Measurements from ENCODE around the gene EXOC4. TPM values are rescaled to one million over a fixed set of nuclear protein-coding genes. Genes with fewer than 3 reads are reported as not detected.

Gene EXOC4
- total and polyA plus RNA-seq, 2 of the 13 experiments (the other 11 are each of a cell fraction or from before 2014, with no cell fraction given), result 22.5 to 39.0 TPM

- TF ChIP-seq GPBP1L1 (CRISPR knock-in tag; IDR thresholded peaks at IDR 0.05), result no peak
- TF ChIP-seq GZF1 (CRISPR knock-in tag; IDR thresholded peaks at IDR 0.05), result no peak
- peak; percentile 31; the same call in 1 of the 2 replicates for TF ChIP-seq RARA (CRISPR knock-in tag; IDR thresholded peaks at IDR 0.05)
- no peak for TF ChIP-seq GABPA (IDR thresholded peaks at IDR 0.05; ENCODE audit: low read depth, low read length)
- TF ChIP-seq GABPA (CRISPR knock-in tag; IDR thresholded peaks at IDR 0.05; ENCODE audit: low read depth), result 0 out of 2 replicates have a peak, but pooled peaks have one; percentile 36
- TF ChIP-seq HNRNPLL (IDR thresholded peaks at IDR 0.05; ENCODE audit: low read depth, low read length, poor library complexity, severe bottlenecking), result no peak
- TF ChIP-seq ZNF331 (CRISPR knock-in tag; IDR thresholded peaks at IDR 0.05), result no peak
- no peak for TF ChIP-seq GTF3A (CRISPR knock-in tag; conservative IDR thresholded peaks at IDR 0.05)
- no peak for TF ChIP-seq MXD3 (CRISPR knock-in tag; IDR thresholded peaks at IDR 0.05)
- TF ChIP-seq ZSCAN9 (CRISPR knock-in tag; IDR thresholded peaks at IDR 0.05; ENCODE audit: borderline replicate concordance), result no peak
- peak; percentile 92; the same call in 1 of the 2 replicates for TF ChIP-seq ZKSCAN8 (CRISPR knock-in tag; IDR thresholded peaks at IDR 0.05; ENCODE audit: borderline replicate concordance)
- TF ChIP-seq NFRKB (IDR thresholded peaks at IDR 0.05), result no peak
- TF ChIP-seq MED1 (CRISPR knock-in tag; IDR thresholded peaks at IDR 0.05), result 0 out of 2 replicates have a peak, but pooled peaks have one; percentile 29
- TF ChIP-seq PAXIP1 (CRISPR knock-in tag; conservative IDR thresholded peaks at IDR 0.05), result peak; percentile 68
- TF ChIP-seq GMEB1 (CRISPR knock-in tag; IDR thresholded peaks at IDR 0.05; ENCODE audit: borderline replicate concordance), result no peak
- no peak for TF ChIP-seq MBNL3 (CRISPR knock-in tag; conservative IDR thresholded peaks at IDR 0.05)
- no peak for TF ChIP-seq IRX3 (CRISPR knock-in tag; IDR thresholded peaks at IDR 0.05; ENCODE audit: borderline replicate concordance, low read depth)
- TF ChIP-seq ZNF513 (CRISPR knock-in tag; conservative IDR thresholded peaks at IDR 0.05), result no peak
These were observed 471.3 kb downstream of the EXOC4 start (continued) for GRCh38 chr7:133724148-133724547.

All from HepG2 (cell line).